ENCODE data around the gene DNAJC28. TPM values are rescaled to one million over a fixed set of nuclear protein-coding genes. Genes with fewer than 3 reads are reported as not detected.
A peak's percentile ranks its signal among the peaks of the same experiment; 100 is the strongest.

The DNAJC28 gene
- total RNA-seq, 1 donor from 2014 or later: 1.5 TPM

- intact Hi-C loops (cut with DNase I): loop anchor here (5.0 kb wide), 1 partner anchor 176 kb away; the partner anchor contains the start of gene IL10RB
Measured at GRCh38 chr21:33443194-33443593, 48.3 kb downstream of the DNAJC28 start.

GRCh38 chr21:33441489-33442477 is 49.7 kb downstream of the DNAJC28 start:
- H3K36me3 ChIP-seq: peaks cover 24 to 30% of the 10 kb centered on the region in 2 donors
- no peaks in the 10 kb centered on the region for H3K9me3 ChIP-seq
- peaks cover 0 to 7% of the 10 kb centered on the region in 2 donors for H3K4me1 ChIP-seq
- peak overlapping the region; percentile 14 to 37 for H3K27ac ChIP-seq
- H3K4me3 ChIP-seq: no peak overlapping the region
- intact Hi-C loops (cut with DNase I): loop anchor here (5.0 kb wide), 1 partner anchor 174 kb away; the partner anchor contains the start of gene IL10RB
- H3K27me3 ChIP-seq: no peaks in the 10 kb centered on the region
- peak in 1 of 2 donors; percentile 70 for DNase-seq (ENCODE audit: low spot score in 2 of 2)
- TF ChIP-seq CTCF (IDR thresholded peaks at IDR 0.05): no peak

More at GRCh38 chr21:33443194-33443593, 48.3 kb downstream of the DNAJC28 start:
- Histone ChIP-seq H3K4me1 (peaks cover 0 to 7% of the 10 kb centered on the region in 2 donors), H3K9me3 (no peaks in the 10 kb centered on the region), H3K36me3 (peaks cover 13 to 26% of the 10 kb centered on the region in 2 donors), H3K27me3 (no peaks in the 10 kb centered on the region), H3K4me3 (no peak overlapping the region), H3K27ac (peak overlapping the region in 1 of 2 donors; percentile 14)
- no peak for DNase-seq (ENCODE audit: low spot score in 2 of 2)
- no peak for TF ChIP-seq CTCF (IDR thresholded peaks at IDR 0.05)

Other genes starting within 250 kb of the DNAJC28 start
- 39.1 TPM for gene IL10RB, start 225.3 kb downstream of the DNAJC28 start, total RNA-seq
- gene IFNAR1, start 166.7 kb downstream of the DNAJC28 start, total RNA-seq: 25.9 TPM
- 46.4 TPM for gene IFNGR2, start 88.3 kb downstream of the DNAJC28 start, total RNA-seq
- gene TMEM50B, start 11.7 kb downstream of the DNAJC28 start, total RNA-seq: 24.9 TPM
- gene GART, start 50.4 kb upstream of the DNAJC28 start, total RNA-seq: 22.4 TPM
- gene SON, start 51.3 kb upstream of the DNAJC28 start, total RNA-seq: 179 TPM
- gene DONSON, start 97.0 kb upstream of the DNAJC28 start, total RNA-seq: 0.53 TPM
- 20.0 TPM for gene CRYZL1, start 150.0 kb upstream of the DNAJC28 start, total RNA-seq
- gene ITSN1, start 150.8 kb upstream of the DNAJC28 start, total RNA-seq: 95.0 TPM

Data from ascending aorta (tissue), 2 donors.